Subcutaneous adipose tissue (tissue), 4 donors: ENCODE data around the gene SEPTIN8. TPM values are rescaled to one million over a fixed set of nuclear protein-coding genes. Genes with fewer than 3 reads are reported as not detected.

Source experiments
- CTCF ChIP-seq: fragments of 450-650 bp; IDR thresholded peaks from one replicate; pipeline ENCODE4 v1.5.1; 2016; ENCODE audit warnings: low read depth, mild to moderate bottlenecking, control low read depth, antibody characterized with exemption, moderate library complexity
- total RNA-seq, 4 donors: library from RNA; depleted of rRNA; stranded (reverse); fragments of >200 nt; gene quantifications; one replicate each; pipeline ENCODE4 v1.1.0, GENCODE V29; 2016

The SEPTIN8 gene
- total RNA-seq, 4 donors from 2014 or later, result 19.9 to 30.8 (median 22.4) TPM

- TF ChIP-seq CTCF, result no peak
These were observed 4.6 kb downstream of the SEPTIN8 start for GRCh38 chr5:132772291-132773070.

- TF ChIP-seq CTCF, result no peak
These were observed 5.5 kb downstream of the SEPTIN8 start for GRCh38 chr5:132771503-132771998.

GRCh38 chr5:132770476-132771159 is 6.4 kb downstream of the SEPTIN8 start:
- TF ChIP-seq CTCF, result no peak

- no peak for TF ChIP-seq CTCF
These were observed 8.6 kb downstream of the SEPTIN8 start for GRCh38 chr5:132768485-132768868.

- TF ChIP-seq CTCF, result no peak
These were observed 9.9 kb downstream of the SEPTIN8 start for GRCh38 chr5:132767150-132767549.

GRCh38 chr5:132766806-132767055 is 10.3 kb downstream of the SEPTIN8 start:
- TF ChIP-seq CTCF, result no peak

- TF ChIP-seq CTCF, result no peak
These were observed 10.8 kb downstream of the SEPTIN8 start for GRCh38 chr5:132766020-132766805.
